HG03139 (cell line): ENCODE data around the gene TRMU.

Source experiments
- ATAC-seq: cut with Tn5 transposase; IDR thresholded peaks from one replicate; pipeline ENCODE4 v1.9.1; 2021; ENCODE audit not compliant: unreplicated experiment

Gene TRMU

GRCh38 chr22:46331496-46331895 is 4.0 kb upstream of the TRMU start:
- ATAC-seq: no peak

- no peak for ATAC-seq
These were observed 885 bp downstream of the TRMU start for GRCh38 chr22:46336119-46337078.

GRCh38 chr22:46337870-46338269 is 2.4 kb downstream of the TRMU start:
- no peak for ATAC-seq

- no peak for ATAC-seq
These were observed 3.1 kb downstream of the TRMU start for GRCh38 chr22:46338636-46339035.

GRCh38 chr22:46339956-46340355 is 4.4 kb downstream of the TRMU start:
- ATAC-seq: no peak

- ATAC-seq: no peak
These were observed 5.2 kb downstream of the TRMU start for GRCh38 chr22:46340676-46341075.

- ATAC-seq: no peak
These were observed 11.3 kb downstream of the TRMU start for GRCh38 chr22:46346680-46347405.

GRCh38 chr22:46347646-46348045 is 12.1 kb downstream of the TRMU start:
- ATAC-seq: no peak

GRCh38 chr22:46348099-46348695 is 12.7 kb downstream of the TRMU start:
- ATAC-seq: no peak

- no peak for ATAC-seq
These were observed 13.7 kb downstream of the TRMU start for GRCh38 chr22:46349238-46349637.

- no peak for ATAC-seq
These were observed 14.2 kb downstream of the TRMU start for GRCh38 chr22:46349681-46350080.

GRCh38 chr22:46350121-46350520 is 14.6 kb downstream of the TRMU start:
- ATAC-seq: no peak

- ATAC-seq: no peak
These were observed 15.1 kb downstream of the TRMU start for GRCh38 chr22:46350646-46351045.

GRCh38 chr22:46351131-46351735 is 15.7 kb downstream of the TRMU start:
- no peak for ATAC-seq

GRCh38 chr22:46351767-46352166 is 16.3 kb downstream of the TRMU start:
- no peak for ATAC-seq

- no peak for ATAC-seq
These were observed 16.8 kb downstream of the TRMU start for GRCh38 chr22:46352276-46352675.

GRCh38 chr22:46352691-46353386 is 17.3 kb downstream of the TRMU start:
- ATAC-seq: no peak

GRCh38 chr22:46353483-46354105 is 18.1 kb downstream of the TRMU start:
- ATAC-seq: no peak

- ATAC-seq: no peak
These were observed 18.9 kb downstream of the TRMU start for GRCh38 chr22:46354176-46354992.

- ATAC-seq: no peak
These were observed 19.4 kb downstream of the TRMU start for GRCh38 chr22:46354993-46355305.
